ENCODE measurements around the gene CMC2.

CMC2 gene

DNA sequence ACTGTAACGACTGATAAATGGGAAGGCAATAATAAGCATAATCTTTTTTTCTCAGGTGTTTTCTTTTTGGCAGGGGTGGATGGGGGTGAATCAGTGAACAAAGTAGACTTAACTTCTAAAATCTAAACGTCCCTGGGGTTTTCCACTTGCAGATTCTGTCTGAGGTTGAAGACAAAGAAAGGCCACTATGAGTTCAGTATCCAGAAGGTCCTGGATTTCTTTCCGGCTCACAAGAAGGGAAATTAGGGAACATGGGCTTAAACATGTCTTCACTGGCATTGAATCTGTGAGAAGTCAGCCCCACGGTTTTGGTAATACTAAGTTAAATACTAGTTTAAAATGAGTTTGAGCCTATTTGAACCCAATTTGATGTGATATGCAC is 67.8 kb downstream of the CMC2 start:
- H3K36me3 ChIP-seq: no peaks in the 10 kb centered on the region
- no peak overlapping the region for H3K4me3 ChIP-seq (ENCODE audit: low read depth in 1 of 2, low read length in 1 of 2)
- no peaks in the 10 kb centered on the region for H3K4me1 ChIP-seq (ENCODE audit: control insufficient read depth in 1 of 2, insufficient read depth in 1 of 2, low read depth in 1 of 2, low read length in 1 of 2)
- no peaks in the 10 kb centered on the region for H3K9me3 ChIP-seq
- H3K27ac ChIP-seq: no peak overlapping the region
- H3K27me3 ChIP-seq: peaks cover 35% of the 10 kb centered on the region
- TF ChIP-seq, protein P1, sequence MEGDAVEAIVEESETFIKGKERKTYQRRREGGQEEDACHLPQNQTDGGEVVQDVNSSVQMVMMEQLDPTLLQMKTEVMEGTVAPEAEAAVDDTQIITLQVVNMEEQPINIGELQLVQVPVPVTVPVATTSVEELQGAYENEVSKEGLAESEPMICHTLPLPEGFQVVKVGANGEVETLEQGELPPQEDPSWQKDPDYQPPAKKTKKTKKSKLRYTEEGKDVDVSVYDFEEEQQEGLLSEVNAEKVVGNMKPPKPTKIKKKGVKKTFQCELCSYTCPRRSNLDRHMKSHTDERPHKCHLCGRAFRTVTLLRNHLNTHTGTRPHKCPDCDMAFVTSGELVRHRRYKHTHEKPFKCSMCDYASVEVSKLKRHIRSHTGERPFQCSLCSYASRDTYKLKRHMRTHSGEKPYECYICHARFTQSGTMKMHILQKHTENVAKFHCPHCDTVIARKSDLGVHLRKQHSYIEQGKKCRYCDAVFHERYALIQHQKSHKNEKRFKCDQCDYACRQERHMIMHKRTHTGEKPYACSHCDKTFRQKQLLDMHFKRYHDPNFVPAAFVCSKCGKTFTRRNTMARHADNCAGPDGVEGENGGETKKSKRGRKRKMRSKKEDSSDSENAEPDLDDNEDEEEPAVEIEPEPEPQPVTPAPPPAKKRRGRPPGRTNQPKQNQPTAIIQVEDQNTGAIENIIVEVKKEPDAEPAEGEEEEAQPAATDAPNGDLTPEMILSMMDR (IDR thresholded peaks at IDR 0.05): no peak

GRCh38 chr16:80938004-80938878 is 68.4 kb downstream of the CMC2 start:
- H3K27me3 ChIP-seq: peaks cover 41% of the 10 kb centered on the region
- no peaks in the 10 kb centered on the region for H3K4me1 ChIP-seq (ENCODE audit: control insufficient read depth in 1 of 2, insufficient read depth in 1 of 2, low read depth in 1 of 2, low read length in 1 of 2)
- H3K4me3 ChIP-seq (ENCODE audit: low read depth in 1 of 2, low read length in 1 of 2): no peak overlapping the region
- H3K27ac ChIP-seq: no peak overlapping the region
- H3K36me3 ChIP-seq: no peaks in the 10 kb centered on the region
- H3K9me3 ChIP-seq: no peaks in the 10 kb centered on the region
- TF ChIP-seq, protein P1 (IDR thresholded peaks at IDR 0.05): no peak

- Histone ChIP-seq H3K27ac (no peak overlapping the region), H3K9me3 (no peaks in the 10 kb centered on the region), H3K4me1 (ENCODE audit: control insufficient read depth in 1 of 2, insufficient read depth in 1 of 2, low read depth in 1 of 2, low read length in 1 of 2) (peaks cover 0 to 8% of the 10 kb centered on the region in 2 experiments), H3K4me3 (ENCODE audit: low read depth in 1 of 2, low read length in 1 of 2) (no peak overlapping the region), H3K36me3 (no peaks in the 10 kb centered on the region), H3K27me3 (peaks cover 60% of the 10 kb centered on the region)
- TF ChIP-seq, protein P1 (IDR thresholded peaks at IDR 0.05): no peak
Observed at GRCh38 chr16:80936410-80936809, 70.3 kb downstream of the CMC2 start.

DNA sequence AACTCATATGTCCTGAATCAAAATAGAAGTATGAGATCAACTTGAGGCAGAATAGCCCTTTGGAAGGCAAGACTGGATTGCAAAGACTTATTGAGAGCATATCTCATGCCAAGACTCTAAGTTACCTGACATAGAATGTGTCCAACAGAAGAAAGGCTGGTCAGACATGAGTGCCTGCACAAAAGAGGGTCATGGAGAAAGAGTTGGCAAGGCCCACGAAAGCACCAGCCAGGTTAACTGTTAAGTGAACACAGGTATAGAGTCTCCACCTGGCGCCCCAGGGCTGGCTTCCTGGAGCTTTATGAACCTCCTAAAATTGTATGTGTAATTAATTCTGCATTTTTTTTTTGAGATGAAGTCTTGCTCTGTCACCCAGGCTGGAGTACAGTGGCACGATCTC is 71.0 kb downstream of the CMC2 start:
- Histone ChIP-seq H3K36me3 (no peaks in the 10 kb centered on the region), H3K27ac (no peak overlapping the region), H3K4me3 (ENCODE audit: low read depth in 1 of 2, low read length in 1 of 2) (no peak overlapping the region), H3K9me3 (no peaks in the 10 kb centered on the region), H3K27me3 (peaks cover 67% of the 10 kb centered on the region), H3K4me1 (ENCODE audit: control insufficient read depth in 1 of 2, insufficient read depth in 1 of 2, low read depth in 1 of 2, low read length in 1 of 2) (peaks cover 0 to 8% of the 10 kb centered on the region in 2 experiments)
- TF ChIP-seq, protein P1 (IDR thresholded peaks at IDR 0.05): no peak

GRCh38 chr16:80932708-80933095 is 74.0 kb downstream of the CMC2 start:
- TF ChIP-seq, protein P1 (IDR thresholded peaks at IDR 0.05): no peak
- no peaks in the 10 kb centered on the region for H3K36me3 ChIP-seq
- H3K27ac ChIP-seq: no peak overlapping the region
- no peak overlapping the region for H3K4me3 ChIP-seq (ENCODE audit: low read depth in 1 of 2, low read length in 1 of 2)
- H3K9me3 ChIP-seq: no peaks in the 10 kb centered on the region
- peaks cover 93% of the 10 kb centered on the region for H3K27me3 ChIP-seq
- H3K4me1 ChIP-seq (ENCODE audit: control insufficient read depth in 1 of 2, insufficient read depth in 1 of 2, low read depth in 1 of 2, low read length in 1 of 2): peaks cover 0 to 8% of the 10 kb centered on the region in 2 experiments

Measured in neutrophil (primary cell).